Pulmonary artery endothelial cell (primary cell): ENCODE measurements around the gene GCNT3. TPM values are rescaled to one million over a fixed set of nuclear protein-coding genes. Genes with fewer than 3 reads are reported as not detected.

Source experiments
- DNase-seq: peaks from one replicate; pipeline ENCODE4 v3.0.0-alpha.2; 2011; ENCODE audit warnings: low read depth, low spot score
- total RNA-seq: library from RNA; depleted of rRNA; stranded (reverse); fragments of >200 nt; gene quantifications from 2 replicates; pipeline ENCODE4 v1.2.3, GENCODE V29; 2014

Gene GCNT3
- 0.14 TPM in 1 of 2 replicates, not detected in the other for total RNA-seq

- no peak for DNase-seq
These were observed at the start of gene GCNT3 for GRCh38 chr15:59611276-59612260. GCNT3 (plus strand) TSS chr15:59611783; CDS start chr15:59618239, 6,456 bp downstream.

GRCh38 chr15:59562448-59563186, 49.0 kb upstream of the GCNT3 start:
- DNase-seq = no peak

- no peak for DNase-seq
These were observed 46.3 kb upstream of the GCNT3 start for GRCh38 chr15:59565299-59565698.

GRCh38 chr15:59567324-59567723, 44.3 kb upstream of the GCNT3 start:
- DNase-seq = no peak

- DNase-seq = no peak
These were observed 42.1 kb upstream of the GCNT3 start for GRCh38 chr15:59569477-59569876.

GRCh38 chr15:59570315-59570714, 41.3 kb upstream of the GCNT3 start:
- DNase-seq = no peak

- DNase-seq = no peak
These were observed 40.0 kb upstream of the GCNT3 start for GRCh38 chr15:59571606-59572005.

- DNase-seq = no peak
These were observed 28.5 kb upstream of the GCNT3 start for GRCh38 chr15:59583088-59583487.

GRCh38 chr15:59587085-59587826, 24.3 kb upstream of the GCNT3 start:
- no peak for DNase-seq

- DNase-seq = no peak
These were observed 21.6 kb upstream of the GCNT3 start for GRCh38 chr15:59590027-59590426.

- no peak for DNase-seq
These were observed 20.2 kb upstream of the GCNT3 start for GRCh38 chr15:59591356-59591755.

GRCh38 chr15:59594493-59594942, 17.1 kb upstream of the GCNT3 start:
- no peak for DNase-seq

GRCh38 chr15:59594991-59595390, 16.6 kb upstream of the GCNT3 start:
- DNase-seq = no peak

GRCh38 chr15:59595434-59595915, 16.1 kb upstream of the GCNT3 start:
- no peak for DNase-seq

GRCh38 chr15:59596640-59597039, 14.9 kb upstream of the GCNT3 start:
- DNase-seq = no peak

- no peak for DNase-seq
These were observed 13.1 kb upstream of the GCNT3 start for GRCh38 chr15:59598461-59598860.

- no peak for DNase-seq
These were observed 5.6 kb upstream of the GCNT3 start for GRCh38 chr15:59605994-59606393.

GRCh38 chr15:59609730-59610712, 1.6 kb upstream of the GCNT3 start:
- no peak for DNase-seq

- DNase-seq = no peak
These were observed 2.6 kb downstream of the GCNT3 start for GRCh38 chr15:59614153-59614552.

GRCh38 chr15:59615661-59616060, 4.1 kb downstream of the GCNT3 start:
- no peak for DNase-seq
